Cardiac septum (tissue), 1 donor: Measurements from ENCODE around the gene TNS1. TPM values are rescaled to one million over a fixed set of nuclear protein-coding genes. Genes with fewer than 3 reads are reported as not detected.
A peak's percentile ranks its signal among the peaks of the same experiment; 100 is the strongest.
"Not testable (repeated sequence)": the region's sequence is repeated elsewhere in the genome, so short reads cannot be mapped to it uniquely, and the experiment has no call there.

ENCODE experiments used
- DNase-seq: peaks from one replicate; pipeline ENCODE4 v3.0.0-alpha.2; 2020; ENCODE audit warnings: low spot score
- intact Hi-C: fragments of 100-400 bp; cut with DNase I; formaldehyde crosslinking; loops from one replicate; pipeline ENCODE4 v1.14.0; 2022
- total RNA-seq: library from RNA; stranded (reverse); fragmentation: NEBNext Ultra II Directional; extraction: Animal tissue kit (Norgen Biotek cat#: 25700); gene quantifications from one replicate; pipeline ENCODE4 v1.2.1, GENCODE V29; 2021
- donor health status: DM: no; HTN: no; CAD: no.

Gene TNS1
- total RNA-seq, 1 donor from 2014 or later = 870 TPM

DNA sequence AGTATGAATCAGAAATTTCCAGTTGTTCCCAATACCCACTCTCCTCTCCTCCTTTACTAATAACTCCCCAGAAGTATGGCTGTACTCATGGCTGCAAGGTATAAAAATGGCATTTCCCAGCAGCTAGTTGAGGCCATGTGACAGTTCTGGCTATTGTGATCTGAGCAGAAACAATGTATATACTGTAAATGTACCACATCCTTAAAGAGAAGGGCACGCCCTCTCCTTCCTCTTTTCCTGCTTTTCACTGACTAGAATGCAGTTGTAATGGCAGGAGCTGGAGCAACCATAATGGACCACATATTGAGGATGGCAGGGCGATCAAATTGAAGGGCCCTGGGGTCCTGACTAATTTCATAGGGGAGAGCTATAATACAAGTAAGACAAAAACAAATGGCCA lies 211.2 kb downstream of the TNS1 start:
- DNase-seq = no peak
- intact Hi-C loops = no loop called here

- no peak for DNase-seq
- intact Hi-C loops = no loop called here
These were observed 212.0 kb downstream of the TNS1 start for GRCh38 chr2:217790681-217791392.

DNA sequence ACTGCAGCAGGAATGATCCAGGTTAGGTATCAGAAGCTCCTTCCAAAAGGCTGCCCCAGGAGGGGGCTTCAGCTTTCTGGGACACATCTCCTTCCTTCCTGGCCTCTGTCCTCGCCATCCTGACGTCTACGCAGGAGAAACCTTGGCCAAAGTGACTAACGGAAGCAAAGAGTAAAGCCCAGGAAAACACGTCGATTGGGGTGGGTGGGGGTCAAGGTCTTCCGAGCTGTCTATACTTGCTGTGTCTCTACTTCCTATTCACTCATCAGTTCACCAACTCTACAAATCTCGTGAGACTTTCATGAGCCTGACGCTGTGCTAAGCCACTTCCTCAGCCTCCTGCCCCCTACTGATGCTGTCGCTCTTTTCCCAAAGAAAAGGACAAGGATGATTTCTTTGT lies 212.6 kb downstream of the TNS1 start:
- DNase-seq = no peak
- intact Hi-C loops = no loop called here

DNA sequence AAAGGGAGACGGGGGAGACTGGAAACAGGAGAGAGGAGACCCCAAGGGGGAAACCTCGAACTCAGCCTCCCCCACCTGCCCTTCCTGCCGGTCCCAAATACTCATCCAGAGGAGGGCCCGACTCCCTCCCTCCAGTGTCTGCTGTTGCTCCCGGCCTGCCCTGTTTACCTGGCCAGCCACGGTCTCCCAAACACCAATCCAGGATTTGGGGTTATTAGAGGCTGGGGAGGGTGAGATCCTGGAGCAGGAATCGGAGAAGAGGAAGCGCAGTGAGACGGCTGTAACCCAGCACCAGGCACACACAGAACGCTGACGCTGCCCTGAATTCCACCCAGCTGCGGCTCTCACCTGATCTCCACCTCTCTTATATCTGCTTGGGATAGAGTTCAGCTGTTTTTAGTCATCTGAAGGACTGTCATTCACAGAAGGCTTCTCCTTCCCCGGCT lies 213.0 kb downstream of the TNS1 start:
- intact Hi-C loops = loop anchor here (1.0 to 5.0 kb wide), 4 partner anchors 97 to 243 kb away; no protein-coding TSS in a partner anchor
- DNase-seq = no peak

DNA sequence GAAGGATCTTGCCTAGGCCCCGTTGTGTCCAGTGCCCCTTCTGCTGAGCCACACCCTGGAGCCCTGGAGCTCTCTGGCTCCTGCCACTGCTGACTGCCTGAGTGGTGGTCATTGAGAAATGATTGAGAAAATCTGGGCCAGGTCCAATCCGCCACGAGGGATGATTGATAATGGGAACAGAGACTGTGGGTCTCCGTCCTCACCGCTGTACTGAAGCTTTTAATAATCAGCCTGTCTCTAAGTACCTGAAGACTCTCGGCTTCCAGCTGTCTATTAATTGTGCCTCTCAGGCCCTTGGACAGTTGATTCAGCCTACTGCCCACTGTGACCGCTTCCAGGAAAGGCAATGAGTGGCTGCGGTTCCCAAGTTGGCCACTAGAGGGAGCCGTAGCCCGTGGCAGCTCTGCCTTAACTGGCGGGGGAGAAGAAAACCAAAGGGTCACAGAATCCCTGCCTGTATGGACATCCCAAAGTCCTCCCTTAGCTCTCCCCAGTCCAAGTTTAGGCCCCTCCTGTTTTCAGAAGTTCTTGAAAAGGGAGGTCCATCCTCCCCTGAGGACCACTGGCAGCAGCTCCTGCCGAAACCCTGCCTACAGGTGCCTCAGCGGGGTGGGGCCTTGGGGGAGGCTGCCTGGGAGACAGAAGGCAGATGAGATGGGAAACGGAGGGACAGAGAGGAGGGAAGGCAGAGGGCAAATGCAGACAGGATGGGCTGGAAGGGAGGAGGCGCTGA lies 213.6 kb downstream of the TNS1 start:
- DNase-seq = peak; percentile 89
- intact Hi-C loops = loop anchor here (1.0 to 5.0 kb wide), 4 partner anchors 98 to 244 kb away; no protein-coding TSS in a partner anchor

- no peak for DNase-seq
- intact Hi-C loops = loop anchor here (1.0 to 5.0 kb wide), 4 partner anchors 98 to 244 kb away; no protein-coding TSS in a partner anchor
These were observed 214.2 kb downstream of the TNS1 start for GRCh38 chr2:217788669-217789002.

DNA sequence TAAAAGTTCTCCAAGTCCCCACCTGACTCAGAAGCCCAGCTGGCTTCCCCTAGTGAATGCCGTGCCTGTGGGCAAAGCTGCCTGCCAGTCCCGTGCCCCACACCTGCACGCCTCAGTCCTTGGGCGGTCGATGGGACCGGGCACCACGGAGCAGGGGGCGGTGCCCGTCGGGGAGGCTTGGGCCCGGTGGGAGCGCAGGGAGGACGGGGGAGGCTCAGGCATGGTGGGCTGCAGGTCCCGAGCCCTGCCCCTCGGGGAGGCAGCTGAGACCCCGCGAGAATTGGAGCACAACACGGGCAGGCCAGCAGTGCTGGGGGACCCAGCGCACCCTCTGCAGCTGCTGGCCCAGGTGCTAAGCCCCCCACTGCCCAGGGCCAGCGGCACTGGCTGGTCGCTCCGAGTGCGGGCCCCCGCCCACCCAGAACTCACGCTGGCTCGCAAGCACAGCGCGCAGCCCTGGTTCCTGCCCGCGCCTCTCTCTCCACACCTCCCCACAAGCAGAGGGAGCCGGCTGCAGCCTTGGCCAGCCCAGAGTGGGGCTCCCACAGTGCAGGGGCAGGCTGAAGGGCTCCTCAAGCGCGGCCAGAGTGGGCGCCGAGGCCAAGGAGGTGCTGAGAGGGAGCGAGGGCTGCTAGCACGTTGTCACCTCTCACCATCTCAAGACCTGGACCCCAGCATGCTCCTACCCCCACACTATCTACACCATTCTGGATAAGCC lies 215.5 kb downstream of the TNS1 start:
- no peak for DNase-seq
- intact Hi-C loops = loop anchor here (5.0 kb wide), 1 partner anchor 160 kb away; no protein-coding TSS in a partner anchor

- not testable (repeated sequence) for DNase-seq
- intact Hi-C loops = loop anchor here (5.0 kb wide), 1 partner anchor 161 kb away; no protein-coding TSS in a partner anchor
These were observed 216.2 kb downstream of the TNS1 start for GRCh38 chr2:217786560-217786959.

GRCh38 chr2:217785544-217786045 lies 217.2 kb downstream of the TNS1 start:
- intact Hi-C loops = loop anchor here (2.0 to 5.0 kb wide), 2 partner anchors 162 to 283 kb away; partner anchors contain the start of gene RUFY4

DNA sequence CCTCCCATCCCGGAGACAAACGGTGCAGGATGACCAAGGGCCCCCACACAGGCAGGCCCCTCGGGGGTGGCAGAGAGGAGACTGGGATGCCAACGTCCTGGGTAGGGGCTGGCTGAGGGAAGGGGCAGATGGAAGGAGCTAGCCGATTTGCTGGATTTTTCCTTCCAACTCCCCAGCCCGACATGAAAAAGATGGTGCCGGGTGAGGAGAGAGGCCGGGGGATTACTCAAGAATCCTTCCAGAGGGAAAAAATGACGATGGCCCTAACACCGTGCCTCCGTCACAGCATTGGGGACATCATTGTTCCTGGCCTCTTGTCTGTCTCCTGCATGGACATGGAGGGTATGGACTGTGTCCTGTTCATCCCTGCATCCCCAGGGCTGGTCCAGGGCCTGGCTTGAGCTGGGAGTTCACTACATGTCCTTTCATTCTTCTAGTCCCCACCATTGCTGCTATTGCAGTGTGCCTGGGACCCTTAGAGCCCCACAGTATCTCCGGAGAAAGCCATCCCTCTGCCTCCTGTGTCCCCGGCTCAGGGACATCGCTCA lies 217.7 kb downstream of the TNS1 start:
- DNase-seq = no peak
- intact Hi-C loops = loop anchor here (2.0 to 5.0 kb wide), 2 partner anchors 162 to 284 kb away; partner anchors contain the start of gene RUFY4

More at GRCh38 chr2:217785544-217786045, 217.2 kb downstream of the TNS1 start:
- peak; percentile 90 for DNase-seq

- no peak for DNase-seq
- intact Hi-C loops = no loop called here
These were observed 219.6 kb downstream of the TNS1 start for GRCh38 chr2:217783243-217783642.

- no peak for DNase-seq
- intact Hi-C loops = no loop called here
These were observed 224.9 kb downstream of the TNS1 start for GRCh38 chr2:217777906-217778305.

- intact Hi-C loops = no loop called here
These were observed 226.2 kb downstream of the TNS1 start for GRCh38 chr2:217776631-217777030.

DNA sequence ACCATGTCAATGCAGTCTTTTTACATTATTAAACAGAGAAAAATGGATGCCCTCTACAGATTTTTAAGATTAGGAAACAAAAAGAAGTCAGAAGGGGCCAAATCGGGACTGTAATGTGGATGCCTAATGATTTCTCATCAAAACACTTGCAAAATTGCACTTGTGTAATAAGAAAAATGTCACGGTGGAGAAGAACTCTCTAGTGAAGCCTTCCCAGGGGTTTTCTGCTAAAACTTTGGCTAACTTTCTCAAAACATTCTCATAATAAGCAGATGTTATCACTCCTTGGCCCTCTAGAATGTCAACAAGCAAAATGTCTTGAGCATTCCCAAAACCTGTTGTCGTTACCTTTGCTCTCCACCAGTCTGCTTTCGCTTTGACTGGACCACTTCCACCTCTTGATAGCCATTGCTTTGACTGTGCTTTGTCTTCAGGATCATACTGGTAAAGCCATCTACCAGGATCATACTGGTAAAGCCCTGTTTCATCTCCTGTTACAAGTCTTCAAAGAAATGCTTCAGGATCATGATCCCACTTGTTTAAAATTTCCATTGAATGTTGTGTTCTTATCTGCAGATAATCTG lies 226.8 kb downstream of the TNS1 start:
- no peak for DNase-seq
- intact Hi-C loops = no loop called here

More at GRCh38 chr2:217776631-217777030, 226.2 kb downstream of the TNS1 start:
- DNase-seq = no peak

DNA sequence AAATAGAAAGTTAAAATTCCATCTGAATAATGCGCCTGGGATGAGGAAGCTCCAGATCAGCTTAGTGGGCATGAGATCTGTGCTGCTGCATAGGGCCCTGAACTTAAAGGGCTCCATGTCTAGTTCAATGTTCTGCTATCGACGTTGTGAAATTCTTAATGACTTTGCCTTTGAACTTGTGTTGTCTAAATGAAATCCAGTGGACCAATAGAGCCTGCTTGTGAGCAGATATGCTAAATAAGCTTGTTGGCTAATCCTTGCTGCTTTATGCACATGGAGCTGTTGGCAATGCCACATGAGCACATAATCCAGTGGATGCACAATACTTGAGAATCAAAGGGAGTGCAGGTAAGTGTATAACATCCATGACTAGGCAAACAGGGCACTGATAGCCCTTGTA lies 228.6 kb downstream of the TNS1 start:
- intact Hi-C loops = no loop called here

DNA sequence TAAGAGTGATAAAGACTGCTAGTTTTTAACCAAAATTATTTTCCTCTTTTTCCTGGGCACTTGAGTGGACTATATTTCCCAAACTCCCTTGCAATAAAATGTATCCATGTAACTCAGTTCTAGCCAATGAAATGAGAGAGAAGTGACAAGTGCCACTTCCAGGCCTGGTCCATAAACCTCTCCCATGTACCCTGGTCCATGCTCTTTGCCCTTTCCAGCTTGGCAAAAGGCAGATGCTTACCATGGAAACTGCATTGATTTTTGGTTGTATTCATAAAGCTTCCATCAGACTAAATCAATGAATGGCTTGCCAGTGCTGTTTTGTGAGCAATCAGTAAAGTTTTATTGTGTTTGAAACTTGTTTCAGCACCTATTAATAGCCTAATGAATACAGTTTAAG lies 229.3 kb downstream of the TNS1 start:
- no peak for DNase-seq
- intact Hi-C loops = no loop called here

More for the DNA sequence above, 228.6 kb downstream of the TNS1 start:
- DNase-seq = no peak

DNA sequence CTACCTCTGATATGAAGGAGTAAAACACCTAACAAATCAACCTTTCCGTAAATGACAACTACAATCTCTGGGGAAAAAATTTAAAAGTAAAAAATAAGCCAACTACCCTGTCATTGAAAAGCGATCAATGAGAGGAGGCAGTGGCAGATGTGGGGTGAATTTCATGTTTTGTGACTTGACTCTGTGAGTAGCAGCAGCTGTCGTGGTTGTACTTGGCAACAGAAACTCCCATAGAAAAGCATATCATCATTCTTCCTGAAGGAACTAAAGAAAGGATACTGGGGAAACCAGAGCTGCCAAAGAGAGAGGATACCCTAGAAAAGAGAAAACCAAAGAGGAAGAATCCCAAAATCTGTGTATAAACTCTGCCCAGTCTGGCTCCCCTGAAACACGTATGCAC lies 236.4 kb downstream of the TNS1 start:
- no peak for DNase-seq
- intact Hi-C loops = no loop called here

DNA sequence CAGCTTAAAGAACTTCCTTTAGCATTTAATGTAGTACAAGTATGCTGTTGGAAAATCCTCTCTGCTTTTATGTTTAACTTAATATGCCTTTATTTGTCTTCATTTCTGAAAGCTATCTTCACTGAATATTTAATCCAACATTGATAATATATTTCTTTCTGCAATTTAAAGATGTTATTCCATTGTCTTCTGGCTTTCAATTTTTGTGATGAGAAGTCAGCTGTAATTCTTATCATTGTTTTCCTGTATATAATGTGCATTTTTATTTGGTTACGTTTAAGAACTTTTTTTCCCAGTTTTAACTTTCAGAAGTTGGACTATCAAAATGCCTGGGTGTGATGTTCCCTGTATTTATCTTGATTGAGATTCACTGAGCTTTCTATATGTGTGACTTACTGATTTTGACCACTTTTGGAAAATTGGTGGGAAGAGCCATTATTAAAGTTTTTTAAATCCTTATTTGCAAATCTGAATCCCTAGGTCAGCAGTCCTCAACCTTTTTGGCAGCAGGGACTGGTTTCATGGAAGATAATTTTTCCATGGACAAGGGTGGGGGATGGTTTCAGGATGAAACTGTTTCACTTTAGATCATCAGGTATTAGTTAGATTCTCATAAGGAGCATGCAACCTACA lies 241.0 kb downstream of the TNS1 start:
- intact Hi-C loops = no loop called here
- no peak for DNase-seq

- intact Hi-C loops = loop anchor here (5.0 to 10.0 kb wide), 3 partner anchors 113 to 1243 kb away; no protein-coding TSS in a partner anchor
These were observed 242.8 kb downstream of the TNS1 start for GRCh38 chr2:217759991-217760390.

More at GRCh38 chr2:217759991-217760390, 242.8 kb downstream of the TNS1 start:
- DNase-seq = no peak
